RWPE2 (cell line): ENCODE measurements around the gene SRPRA.

ENCODE experiments used
- ATAC-seq: fragments of 200-7000 bp; cut with Tn5 transposase; 3 replicates; pipeline ENCODE4 v1.9.1; 2021; ENCODE audit warnings: low read depth
- DNase-seq: peaks from one replicate; pipeline ENCODE4 v3.0.0-alpha.2; 2020; ENCODE audit warnings: low spot score
- H3K27ac ChIP-seq: fragments of 450-650 bp; 2 replicates; pipeline ENCODE4 v1.5.1; 2017; ENCODE audit warnings: mild to moderate bottlenecking; ENCODE audit not compliant: poor library complexity, severe bottlenecking
- H3K27me3 ChIP-seq: fragments of 250-450 bp; sonication (Bioruptor Pico); 2 replicates; pipeline ENCODE4 v1.5.1; 2021; ENCODE audit warnings: mild to moderate bottlenecking, moderate library complexity; ENCODE audit not compliant: insufficient read depth, poor library complexity, severe bottlenecking
- H3K36me3 ChIP-seq: fragments of 250-450 bp; sonication (Bioruptor Pico); 2 replicates; pipeline ENCODE4 v1.5.1; 2020; ENCODE audit warnings: low read depth, mild to moderate bottlenecking, moderate library complexity
- H3K4me1 ChIP-seq: fragments of 250-450 bp; sonication (Bioruptor Pico); 2 replicates; pipeline ENCODE4 v1.5.1; 2021; ENCODE audit warnings: mild to moderate bottlenecking, moderate library complexity; ENCODE audit not compliant: insufficient read depth, poor library complexity, severe bottlenecking
- H3K4me3 ChIP-seq: fragments of 250-450 bp; sonication (Bioruptor Pico); 2 replicates; pipeline ENCODE4 v1.5.1; 2021; ENCODE audit warnings: mild to moderate bottlenecking, moderate library complexity; ENCODE audit not compliant: severe bottlenecking
- H3K9me3 ChIP-seq: fragments of 250-450 bp; sonication (Bioruptor Pico); 2 replicates; pipeline ENCODE4 v1.5.1; 2021; ENCODE audit warnings: mild to moderate bottlenecking, moderate library complexity; ENCODE audit not compliant: severe bottlenecking
- TF ChIP-seq, protein P1 (sequence below): fragments of 450-650 bp; IDR thresholded peaks from one replicate; pipeline ENCODE4 v1.5.1; 2017; ENCODE audit warnings: mild to moderate bottlenecking, moderate library complexity; ENCODE audit not compliant: poor library complexity, severe bottlenecking

The SRPRA gene

GRCh38 chr11:126308271-126308671 is 39.6 kb upstream of the SRPRA start:
- no peak overlapping the region for H3K27ac ChIP-seq
- ATAC-seq, result no peak

DNA sequence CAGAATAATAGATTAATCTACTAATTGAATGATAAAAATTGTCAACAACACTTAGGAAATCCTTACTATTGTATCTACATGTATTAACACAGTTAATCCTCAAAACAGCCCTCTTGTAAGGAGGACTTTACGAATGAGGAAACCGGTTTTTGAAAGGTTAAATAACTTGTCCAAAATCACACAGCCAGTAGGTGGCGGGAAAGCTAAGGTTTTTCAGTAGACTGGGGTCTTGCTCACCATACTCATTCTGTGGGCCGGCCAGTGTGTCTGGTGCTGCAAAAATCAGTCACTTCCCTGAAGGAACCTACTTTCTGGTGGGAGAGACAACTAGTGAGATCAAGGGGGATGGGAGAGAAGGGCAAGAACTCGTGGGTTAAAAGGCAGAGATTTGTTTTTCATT is 39.0 kb upstream of the SRPRA start:
- DNase-seq (no peak), ATAC-seq (no peak)
- H3K27me3 ChIP-seq, result no peaks in the 10 kb centered on the region
- H3K4me3 ChIP-seq, result no peak overlapping the region
- H3K9me3 ChIP-seq, result no peaks in the 10 kb centered on the region
- peaks cover 6% of the 10 kb centered on the region for H3K36me3 ChIP-seq
- TF ChIP-seq, protein P1, sequence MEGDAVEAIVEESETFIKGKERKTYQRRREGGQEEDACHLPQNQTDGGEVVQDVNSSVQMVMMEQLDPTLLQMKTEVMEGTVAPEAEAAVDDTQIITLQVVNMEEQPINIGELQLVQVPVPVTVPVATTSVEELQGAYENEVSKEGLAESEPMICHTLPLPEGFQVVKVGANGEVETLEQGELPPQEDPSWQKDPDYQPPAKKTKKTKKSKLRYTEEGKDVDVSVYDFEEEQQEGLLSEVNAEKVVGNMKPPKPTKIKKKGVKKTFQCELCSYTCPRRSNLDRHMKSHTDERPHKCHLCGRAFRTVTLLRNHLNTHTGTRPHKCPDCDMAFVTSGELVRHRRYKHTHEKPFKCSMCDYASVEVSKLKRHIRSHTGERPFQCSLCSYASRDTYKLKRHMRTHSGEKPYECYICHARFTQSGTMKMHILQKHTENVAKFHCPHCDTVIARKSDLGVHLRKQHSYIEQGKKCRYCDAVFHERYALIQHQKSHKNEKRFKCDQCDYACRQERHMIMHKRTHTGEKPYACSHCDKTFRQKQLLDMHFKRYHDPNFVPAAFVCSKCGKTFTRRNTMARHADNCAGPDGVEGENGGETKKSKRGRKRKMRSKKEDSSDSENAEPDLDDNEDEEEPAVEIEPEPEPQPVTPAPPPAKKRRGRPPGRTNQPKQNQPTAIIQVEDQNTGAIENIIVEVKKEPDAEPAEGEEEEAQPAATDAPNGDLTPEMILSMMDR, result peak; percentile 58
- H3K27ac ChIP-seq, result no peak overlapping the region
- peaks cover 7% of the 10 kb centered on the region for H3K4me1 ChIP-seq

More at GRCh38 chr11:126308271-126308671, 39.6 kb upstream of the SRPRA start:
- no peaks in the 10 kb centered on the region for H3K27me3 ChIP-seq
- H3K4me3 ChIP-seq, result no peak overlapping the region
- H3K36me3 ChIP-seq, result peaks cover 6% of the 10 kb centered on the region
- no peak for DNase-seq
- TF ChIP-seq, protein P1, result no peak
- H3K4me1 ChIP-seq, result peaks cover 10% of the 10 kb centered on the region
- no peaks in the 10 kb centered on the region for H3K9me3 ChIP-seq

- DNase-seq (no peak), ATAC-seq (no peak)
- H3K27ac ChIP-seq, result no peak overlapping the region
- peaks cover 7% of the 10 kb centered on the region; the same call in 1 of the 2 replicates for H3K36me3 ChIP-seq
- H3K4me3 ChIP-seq, result no peak overlapping the region
- no peaks in the 10 kb centered on the region for H3K27me3 ChIP-seq
- no peaks in the 10 kb centered on the region for H3K9me3 ChIP-seq
- peaks cover 7% of the 10 kb centered on the region for H3K4me1 ChIP-seq
- TF ChIP-seq, protein P1, result no peak
These were observed 37.0 kb upstream of the SRPRA start for GRCh38 chr11:126305699-126306098.

DNA sequence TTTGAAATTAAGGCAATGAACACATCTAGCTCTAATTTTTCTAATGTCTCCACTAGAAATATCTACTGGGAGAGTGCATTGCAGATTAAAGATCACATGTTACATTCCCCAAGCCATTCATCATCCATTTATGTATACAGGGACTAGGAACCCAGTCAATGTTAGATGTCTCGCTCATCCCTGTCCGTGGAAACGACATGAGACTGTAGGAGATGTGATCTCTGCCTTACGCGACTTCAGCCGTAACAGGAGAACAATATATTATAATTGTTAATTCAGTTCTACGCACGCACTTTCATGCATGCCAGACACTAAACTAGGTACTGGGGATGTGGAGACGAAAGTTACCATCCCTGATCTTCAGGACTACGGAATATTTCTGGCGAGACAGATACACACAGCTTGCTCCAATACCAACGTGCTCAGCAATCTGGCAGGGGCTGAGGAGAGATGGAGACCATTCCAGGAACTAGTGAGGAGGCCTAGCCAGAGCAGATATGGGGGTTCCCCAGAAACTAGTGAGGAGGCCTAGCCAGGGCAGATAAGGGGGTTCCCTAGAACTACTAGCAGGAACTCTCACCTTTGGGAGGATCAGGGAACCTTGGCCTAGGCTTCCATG is 35.9 kb upstream of the SRPRA start:
- Histone ChIP-seq H3K27ac (peak overlapping the region; percentile 66), H3K4me3 (peak overlapping the region; percentile 48), H3K4me1 (peaks cover 7% of the 10 kb centered on the region), H3K9me3 (no peaks in the 10 kb centered on the region), H3K36me3 (peaks cover 10% of the 10 kb centered on the region; the same call in 1 of the 2 replicates), H3K27me3 (no peaks in the 10 kb centered on the region)
- DNase-seq (no peak), ATAC-seq (peak; percentile 21; the same call in 2 of the 3 replicates)
- TF ChIP-seq, protein P1, result no peak
